ENCODE data around the gene GMDS. TPM values are rescaled to one million over a fixed set of nuclear protein-coding genes. Genes with fewer than 3 reads are reported as not detected.

The GMDS gene
- total and polyA plus RNA-seq, 2 of the 13 experiments (the other 11 are each of a cell fraction or from before 2014, with no cell fraction given) = 64.4 to 112 TPM

GRCh38 chr6:2245877-2246863 lies 765 bp upstream of the GMDS start (continued):
- TF ChIP-seq, protein P1, sequence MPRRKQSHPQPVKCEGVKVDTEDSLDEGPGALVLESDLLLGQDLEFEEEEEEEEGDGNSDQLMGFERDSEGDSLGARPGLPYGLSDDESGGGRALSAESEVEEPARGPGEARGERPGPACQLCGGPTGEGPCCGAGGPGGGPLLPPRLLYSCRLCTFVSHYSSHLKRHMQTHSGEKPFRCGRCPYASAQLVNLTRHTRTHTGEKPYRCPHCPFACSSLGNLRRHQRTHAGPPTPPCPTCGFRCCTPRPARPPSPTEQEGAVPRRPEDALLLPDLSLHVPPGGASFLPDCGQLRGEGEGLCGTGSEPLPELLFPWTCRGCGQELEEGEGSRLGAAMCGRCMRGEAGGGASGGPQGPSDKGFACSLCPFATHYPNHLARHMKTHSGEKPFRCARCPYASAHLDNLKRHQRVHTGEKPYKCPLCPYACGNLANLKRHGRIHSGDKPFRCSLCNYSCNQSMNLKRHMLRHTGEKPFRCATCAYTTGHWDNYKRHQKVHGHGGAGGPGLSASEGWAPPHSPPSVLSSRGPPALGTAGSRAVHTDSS (CRISPR knock-in tag; conservative IDR thresholded peaks at IDR 0.05) = no peak
- peak; percentile 29 for TF ChIP-seq JARID2 (CRISPR knock-in tag; IDR thresholded peaks at IDR 0.05; ENCODE audit: insufficient replicate concordance)
- TF ChIP-seq MAFG (CRISPR knock-in tag; IDR thresholded peaks at IDR 0.05) = no peak
- TF ChIP-seq ZNF337 (CRISPR knock-in tag; IDR thresholded peaks at IDR 0.05; ENCODE audit: borderline replicate concordance, low read depth) = peak; percentile 57; the same call in 1 of the 2 replicates
- TF ChIP-seq ARHGAP35 (CRISPR knock-in tag; IDR thresholded peaks at IDR 0.05; ENCODE audit: borderline replicate concordance) = no peak
- no peak for TF ChIP-seq RBM22 (optimal IDR thresholded peaks at IDR 0.05; ENCODE audit: low read length)
- TF ChIP-seq ZNF883 (CRISPR knock-in tag; IDR thresholded peaks at IDR 0.05; ENCODE audit: not compliant biosample characterization) = no peak
- no peak for TF ChIP-seq NR2C2 (CRISPR knock-in tag; IDR thresholded peaks at IDR 0.05; ENCODE audit: borderline replicate concordance)
- TF ChIP-seq SIX1 (CRISPR knock-in tag; IDR thresholded peaks at IDR 0.05; ENCODE audit: borderline replicate concordance) = no peak
- 0 out of 2 replicates have a peak, but pooled peaks have one; percentile 70 for TF ChIP-seq ARID2 (CRISPR knock-in tag; IDR thresholded peaks at IDR 0.05; ENCODE audit: borderline replicate concordance)
- peak; percentile 50; the same call in 1 of the 2 replicates for TF ChIP-seq SNAPC2 (CRISPR knock-in tag; IDR thresholded peaks at IDR 0.05)
- no peak for TF ChIP-seq ZNF737 (CRISPR knock-in tag; IDR thresholded peaks at IDR 0.05; ENCODE audit: borderline replicate concordance)
- TF ChIP-seq KAT2B (IDR thresholded peaks at IDR 0.05; ENCODE audit: borderline replicate concordance, low read depth, low read length) = no peak
- no peak for TF ChIP-seq HHEX (CRISPR knock-in tag; IDR thresholded peaks at IDR 0.05)
- no peak for TF ChIP-seq SKI (IDR thresholded peaks at IDR 0.05; ENCODE audit: partially characterized antibody)
- peak; percentile 70 for TF ChIP-seq ZBTB20 (CRISPR knock-in tag; IDR thresholded peaks at IDR 0.05; ENCODE audit: borderline replicate concordance, low read depth)
- TF ChIP-seq FOSL2 (CRISPR knock-in tag; IDR thresholded peaks at IDR 0.05) = peak; percentile 98
- TF ChIP-seq IRX3 (CRISPR knock-in tag; IDR thresholded peaks at IDR 0.05; ENCODE audit: borderline replicate concordance, low read depth) = 0 out of 2 replicates have a peak, but pooled peaks have one; percentile 6
- no peak; the same call in 1 of the 2 replicates for TF ChIP-seq DPF2 (CRISPR knock-in tag; IDR thresholded peaks at IDR 0.05; ENCODE audit: borderline replicate concordance, low read depth)
- peak; percentile 74; the same call in 1 of the 2 replicates for TF ChIP-seq ZNF292 (CRISPR knock-in tag; IDR thresholded peaks at IDR 0.05; ENCODE audit: borderline replicate concordance, low read depth)
- TF ChIP-seq ZNF335 (CRISPR knock-in tag; IDR thresholded peaks at IDR 0.05) = peak; percentile 74
- TF ChIP-seq ZNF670 (CRISPR knock-in tag; IDR thresholded peaks at IDR 0.05; ENCODE audit: borderline replicate concordance) = 0 out of 2 replicates have a peak, but pooled peaks have one; percentile 56
- no peak for TF ChIP-seq KDM6A (CRISPR knock-in tag; IDR thresholded peaks at IDR 0.05; ENCODE audit: low read depth)
- no peak for TF ChIP-seq GPBP1L1 (CRISPR knock-in tag; IDR thresholded peaks at IDR 0.05)
- no peak for TF ChIP-seq RARG (CRISPR knock-in tag; IDR thresholded peaks at IDR 0.05; ENCODE audit: low read depth)
- TF ChIP-seq KLF11 (CRISPR knock-in tag; IDR thresholded peaks at IDR 0.05) = 0 out of 2 replicates have a peak, but pooled peaks have one; percentile 20
- peak; percentile 67; the same call in 1 of the 2 replicates for TF ChIP-seq ZMAT3 (CRISPR knock-in tag; conservative IDR thresholded peaks at IDR 0.05)
- TF ChIP-seq RAD51 (IDR thresholded peaks at IDR 0.05; ENCODE audit: borderline replicate concordance) = no peak
